Measurements from ENCODE around the gene DIO3.
"Not testable (repeated sequence)": the region's sequence is repeated elsewhere in the genome, so short reads cannot be mapped to it uniquely, and the experiment has no call there.

Gene DIO3

DNA sequence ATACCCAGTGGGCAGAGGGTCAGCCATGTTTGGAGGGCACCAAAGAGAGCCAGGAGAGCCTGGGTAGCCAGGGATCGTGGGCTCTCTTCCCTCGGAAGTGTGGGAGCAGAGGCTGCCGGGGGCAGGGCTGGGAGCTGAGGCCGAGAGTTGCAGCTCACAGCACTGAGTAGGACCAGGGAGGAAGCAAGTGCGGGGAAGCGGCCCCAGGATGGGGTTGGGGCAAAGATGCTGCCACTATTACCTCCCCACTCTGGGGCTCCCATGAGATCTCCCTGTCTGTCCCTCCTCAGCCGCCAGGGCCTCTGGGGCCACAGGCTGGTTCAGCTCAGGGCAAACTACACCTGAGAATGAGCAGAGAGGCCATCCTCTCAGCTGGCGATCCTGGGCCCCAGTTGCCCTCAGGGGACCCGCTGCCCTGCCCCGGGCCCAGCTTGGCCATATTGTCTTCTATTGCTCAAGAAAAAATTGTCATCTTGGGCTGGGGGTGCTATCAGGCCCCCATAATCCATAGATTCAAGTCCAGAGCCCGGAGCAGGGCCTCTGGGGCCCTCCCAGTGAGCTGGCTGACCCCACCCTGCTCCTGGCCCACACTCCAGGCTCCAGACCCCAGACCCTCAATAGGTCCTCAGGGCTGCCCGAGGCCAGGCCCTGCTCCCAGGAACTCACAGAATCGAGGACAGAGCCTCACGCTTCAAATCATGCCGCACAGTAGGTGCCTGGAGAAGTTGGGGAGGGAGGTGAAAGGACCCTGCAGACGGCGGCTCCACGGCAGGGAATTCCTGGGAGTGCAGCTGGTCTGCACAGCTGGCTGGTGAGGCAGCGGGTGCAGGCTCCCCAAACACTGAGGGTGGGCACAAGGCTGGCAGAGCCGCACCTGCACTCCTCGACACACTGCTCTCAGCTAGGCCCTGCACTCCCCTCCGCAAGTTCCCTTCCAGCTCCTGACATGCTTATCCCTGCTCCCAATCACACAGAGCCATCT is 20.5 kb upstream of the DIO3 start:
- TF ChIP-seq PAX5 (IDR thresholded peaks at IDR 0.05; ENCODE audit: insufficient read depth, low read length, severe bottlenecking) (no peak), POLR2A (IDR thresholded peaks at IDR 0.05; ENCODE audit: low read depth, low read length) (no peak), TAF1 (IDR thresholded peaks at IDR 0.05; ENCODE audit: low read depth, low read length) (no peak), POLR2AphosphoS5 (IDR thresholded peaks at IDR 0.05; ENCODE audit: low read depth, low read length) (no peak), SPI1 (IDR thresholded peaks at IDR 0.05; ENCODE audit: low read depth, low read length) (no peak), POU2F2 (IDR thresholded peaks at IDR 0.05; ENCODE audit: low read depth, low read length) (no peak)
- no peak for FAIRE-seq
- DNase-seq (ENCODE audit: insufficient read length, low spot score), result no peak

DNA sequence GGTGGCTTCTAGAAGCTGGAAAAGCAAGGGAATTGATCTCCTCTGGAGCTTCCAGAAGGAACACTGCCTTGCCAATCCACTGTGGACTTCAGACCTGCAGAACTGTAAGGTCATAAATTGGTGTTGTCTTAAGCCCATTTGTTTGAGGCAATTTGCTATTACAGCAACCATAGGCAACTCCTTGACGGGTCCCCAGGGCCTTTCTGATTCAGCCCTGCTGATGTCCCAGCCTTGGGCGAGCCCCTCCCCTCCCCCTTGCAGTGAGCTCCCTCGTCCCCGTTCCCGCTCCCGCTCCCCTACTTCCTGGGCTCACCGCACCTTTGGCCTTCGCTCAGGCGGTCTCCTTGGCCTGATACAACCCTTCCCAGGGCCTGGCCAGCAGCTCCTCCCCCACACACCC is 18.9 kb upstream of the DIO3 start:
- FAIRE-seq (no peak), DNase-seq (ENCODE audit: insufficient read length, low spot score) (no peak)
- TF ChIP-seq TAF1 (IDR thresholded peaks at IDR 0.05; ENCODE audit: low read depth, low read length) (no peak), POLR2A (IDR thresholded peaks at IDR 0.05; ENCODE audit: low read depth, low read length) (no peak), POU2F2 (IDR thresholded peaks at IDR 0.05; ENCODE audit: low read depth, low read length) (no peak), PAX5 (IDR thresholded peaks at IDR 0.05; ENCODE audit: insufficient read depth, low read length, severe bottlenecking) (no peak), POLR2AphosphoS5 (IDR thresholded peaks at IDR 0.05; ENCODE audit: low read depth, low read length) (no peak), SPI1 (IDR thresholded peaks at IDR 0.05; ENCODE audit: low read depth, low read length) (no peak)

DNA sequence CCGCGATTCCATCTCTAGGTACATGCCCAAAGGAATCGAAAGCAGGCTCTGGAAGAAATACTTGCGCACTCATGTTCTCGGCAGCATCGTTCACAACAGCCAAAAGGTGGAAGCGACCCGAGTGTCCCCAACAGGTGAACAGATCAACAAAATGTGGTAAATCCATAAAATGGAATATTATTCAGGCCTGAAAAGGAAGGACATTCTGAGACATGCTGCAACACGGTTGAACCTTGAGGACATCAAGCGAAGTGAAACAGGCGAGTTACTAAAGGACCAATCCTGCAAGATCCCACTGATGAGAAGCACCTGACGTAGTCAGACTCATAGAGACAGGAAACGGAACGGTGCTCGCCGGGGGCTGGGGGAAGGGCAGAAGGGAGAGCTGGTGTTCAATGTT is 17.5 kb upstream of the DIO3 start:
- no peak for FAIRE-seq
- TF ChIP-seq POLR2A (IDR thresholded peaks at IDR 0.05; ENCODE audit: low read depth, low read length) (no peak), POU2F2 (IDR thresholded peaks at IDR 0.05; ENCODE audit: low read depth, low read length) (no peak), PAX5 (IDR thresholded peaks at IDR 0.05; ENCODE audit: insufficient read depth, low read length, severe bottlenecking) (no peak), POLR2AphosphoS5 (IDR thresholded peaks at IDR 0.05; ENCODE audit: low read depth, low read length) (no peak), SPI1 (IDR thresholded peaks at IDR 0.05; ENCODE audit: low read depth, low read length) (no peak), TAF1 (IDR thresholded peaks at IDR 0.05; ENCODE audit: low read depth, low read length) (no peak)
- no peak for DNase-seq (ENCODE audit: insufficient read length, low spot score)

DNA sequence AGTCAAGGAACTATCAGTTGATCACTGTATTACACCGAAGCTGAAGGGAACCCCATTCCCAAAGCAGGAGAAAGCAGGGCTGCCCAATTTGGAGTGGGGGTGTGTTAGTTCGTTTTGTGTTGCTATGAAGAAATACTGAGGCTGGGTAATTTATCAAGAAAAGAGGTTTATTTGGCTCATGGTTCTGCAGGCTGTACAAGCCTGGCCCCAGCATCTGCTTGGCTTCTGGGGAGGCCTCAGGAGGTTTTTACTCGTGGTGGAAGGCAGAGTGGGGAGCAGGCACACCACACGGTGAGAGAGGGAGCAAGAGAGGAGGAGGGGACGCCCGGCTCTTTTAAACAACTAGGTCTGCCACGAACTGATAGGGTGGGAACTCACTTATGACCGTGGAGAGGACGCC is 16.7 kb upstream of the DIO3 start:
- no peak for FAIRE-seq
- TF ChIP-seq PAX5 (IDR thresholded peaks at IDR 0.05; ENCODE audit: insufficient read depth, low read length, severe bottlenecking) (no peak), SPI1 (IDR thresholded peaks at IDR 0.05; ENCODE audit: low read depth, low read length) (no peak), POLR2AphosphoS5 (IDR thresholded peaks at IDR 0.05; ENCODE audit: low read depth, low read length) (no peak), POLR2A (IDR thresholded peaks at IDR 0.05; ENCODE audit: low read depth, low read length) (no peak), POU2F2 (IDR thresholded peaks at IDR 0.05; ENCODE audit: low read depth, low read length) (no peak), TAF1 (IDR thresholded peaks at IDR 0.05; ENCODE audit: low read depth, low read length) (no peak)
- no peak for DNase-seq (ENCODE audit: insufficient read length, low spot score)

DNA sequence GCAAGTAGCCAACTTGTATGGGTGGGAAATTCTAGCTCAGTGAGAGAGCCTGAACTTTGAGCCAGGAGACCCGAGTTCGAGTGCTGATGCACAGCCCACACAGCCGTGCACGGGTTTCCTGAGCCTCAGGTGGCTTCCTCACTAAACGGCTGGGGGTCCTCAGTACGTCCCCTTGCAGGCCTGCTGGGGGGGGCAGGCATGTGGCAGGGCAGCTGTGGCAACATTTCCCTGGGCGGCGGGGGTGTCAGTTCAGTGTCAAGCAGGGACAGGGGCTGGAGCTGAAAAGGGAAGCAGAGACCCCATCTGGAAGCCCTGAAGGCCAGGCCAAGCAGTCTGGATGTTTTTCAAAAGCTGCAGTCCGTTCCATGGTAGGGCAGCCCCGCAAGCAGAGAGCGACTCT is 14.6 kb upstream of the DIO3 start:
- no peak for TF ChIP-seq SPI1 (IDR thresholded peaks at IDR 0.05; ENCODE audit: low read depth, low read length)
- FAIRE-seq (no peak), DNase-seq (ENCODE audit: insufficient read length, low spot score) (no peak)

DNA sequence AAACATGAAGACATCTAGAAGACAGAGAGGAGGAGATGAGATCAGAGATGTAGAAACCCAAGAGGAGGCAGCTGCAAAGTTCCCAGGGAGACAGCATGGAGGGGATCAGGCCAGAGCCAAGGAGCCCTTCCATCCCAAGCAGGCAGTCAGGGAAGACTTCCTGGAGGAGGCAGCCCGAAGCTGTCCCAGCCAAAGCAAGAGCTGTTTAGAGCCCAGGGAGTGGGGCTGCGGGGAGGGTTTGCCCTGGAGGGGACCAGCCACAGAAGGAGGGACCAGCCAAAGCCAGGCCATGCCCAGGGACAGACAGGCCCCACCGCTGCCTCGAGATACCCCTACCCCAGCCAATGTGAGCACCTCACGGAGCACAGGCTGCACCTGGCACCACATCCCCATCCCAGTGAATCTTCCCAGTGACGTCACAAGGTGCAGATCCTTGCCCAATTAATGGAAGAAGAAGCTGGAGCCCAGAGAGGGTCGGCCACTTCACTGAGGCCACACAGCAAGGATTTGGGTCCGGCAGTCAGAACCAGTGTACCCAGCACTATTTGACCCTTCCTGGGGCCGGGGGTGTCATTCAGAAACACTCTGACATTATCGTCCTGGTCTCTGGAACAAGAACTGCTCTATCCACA is 14.1 kb upstream of the DIO3 start:
- FAIRE-seq, result no peak
- TF ChIP-seq PAX5 (IDR thresholded peaks at IDR 0.05; ENCODE audit: insufficient read depth, low read length, severe bottlenecking) (no peak), SPI1 (IDR thresholded peaks at IDR 0.05; ENCODE audit: low read depth, low read length) (no peak), POU2F2 (IDR thresholded peaks at IDR 0.05; ENCODE audit: low read depth, low read length) (no peak), POLR2AphosphoS5 (IDR thresholded peaks at IDR 0.05; ENCODE audit: low read depth, low read length) (no peak), TAF1 (IDR thresholded peaks at IDR 0.05; ENCODE audit: low read depth, low read length) (no peak), POLR2A (IDR thresholded peaks at IDR 0.05; ENCODE audit: low read depth, low read length) (no peak)
- no peak for DNase-seq (ENCODE audit: insufficient read length, low spot score)

DNA sequence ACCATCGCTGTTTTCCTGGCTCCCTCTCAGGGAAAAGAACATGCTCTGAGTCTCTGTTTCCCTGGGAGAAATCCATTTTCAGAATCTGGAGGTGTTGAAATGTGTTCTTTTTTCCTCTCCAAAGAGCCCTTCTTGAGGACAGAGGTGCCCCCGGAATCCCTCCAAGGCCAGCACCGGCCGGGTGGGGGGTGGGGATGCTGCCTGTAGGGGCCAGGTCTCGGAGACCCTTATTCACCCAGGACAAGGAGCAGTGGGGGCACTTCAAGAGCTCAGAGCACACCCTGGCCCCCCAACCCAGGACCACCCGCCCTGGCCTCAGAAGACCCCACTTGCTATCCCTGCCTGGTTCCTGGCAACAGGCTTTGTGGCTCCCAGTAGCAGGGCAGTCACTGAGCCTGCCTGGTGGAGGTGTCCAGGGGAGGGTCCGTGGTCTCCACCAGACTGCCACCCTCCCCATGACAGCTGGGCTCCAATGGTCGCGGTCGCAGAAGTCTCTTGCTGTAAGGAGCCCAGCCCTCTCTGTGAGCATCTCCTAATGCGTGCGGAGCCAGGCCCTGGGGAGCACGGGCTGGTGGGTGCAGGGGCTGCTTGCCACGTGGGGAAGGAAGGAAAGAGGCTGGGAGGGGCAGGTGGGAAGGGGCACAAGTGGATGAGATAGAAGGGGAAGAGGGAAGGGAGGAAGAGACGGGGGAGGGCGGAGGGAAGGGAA is 13.2 kb upstream of the DIO3 start:
- DNase-seq (ENCODE audit: insufficient read length, low spot score) (no peak), FAIRE-seq (no peak)
- TF ChIP-seq POLR2AphosphoS5 (IDR thresholded peaks at IDR 0.05; ENCODE audit: low read depth, low read length) (no peak), PAX5 (IDR thresholded peaks at IDR 0.05; ENCODE audit: insufficient read depth, low read length, severe bottlenecking) (no peak), POLR2A (IDR thresholded peaks at IDR 0.05; ENCODE audit: low read depth, low read length) (no peak), POU2F2 (IDR thresholded peaks at IDR 0.05; ENCODE audit: low read depth, low read length) (no peak), SPI1 (IDR thresholded peaks at IDR 0.05; ENCODE audit: low read depth, low read length) (no peak), TAF1 (IDR thresholded peaks at IDR 0.05; ENCODE audit: low read depth, low read length) (no peak)

DNA sequence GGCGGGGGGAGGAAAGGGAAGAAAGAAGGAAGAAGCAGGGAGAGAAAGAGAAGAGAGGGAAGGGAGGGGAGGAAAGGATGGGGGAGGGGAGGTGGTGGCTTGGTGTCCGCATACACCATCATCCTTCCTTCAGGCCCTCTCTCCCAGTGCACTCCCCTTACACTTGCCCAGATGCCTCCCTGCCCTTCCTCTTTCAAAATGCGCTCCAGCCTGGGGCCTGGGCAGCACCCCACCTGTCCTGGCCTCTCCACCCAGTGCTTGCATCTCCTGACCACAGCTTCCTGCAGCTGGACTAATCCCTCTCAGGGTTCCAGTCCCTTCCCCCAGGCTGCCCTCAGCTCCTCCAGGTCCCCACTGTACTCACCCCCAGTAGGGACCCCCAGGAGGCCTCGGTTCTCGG is 12.6 kb upstream of the DIO3 start:
- TF ChIP-seq TAF1 (IDR thresholded peaks at IDR 0.05; ENCODE audit: low read depth, low read length), result no peak
- TF ChIP-seq PAX5 (IDR thresholded peaks at IDR 0.05; ENCODE audit: insufficient read depth, low read length, severe bottlenecking), result no peak
- no peak for TF ChIP-seq POLR2A (IDR thresholded peaks at IDR 0.05; ENCODE audit: low read depth, low read length)
- TF ChIP-seq POLR2AphosphoS5 (IDR thresholded peaks at IDR 0.05; ENCODE audit: low read depth, low read length), result no peak
- no peak for TF ChIP-seq POU2F2 (IDR thresholded peaks at IDR 0.05; ENCODE audit: low read depth, low read length)
- TF ChIP-seq SPI1 (IDR thresholded peaks at IDR 0.05; ENCODE audit: low read depth, low read length), result no peak
- DNase-seq (ENCODE audit: insufficient read length, low spot score) (no peak), FAIRE-seq (no peak)

DNA sequence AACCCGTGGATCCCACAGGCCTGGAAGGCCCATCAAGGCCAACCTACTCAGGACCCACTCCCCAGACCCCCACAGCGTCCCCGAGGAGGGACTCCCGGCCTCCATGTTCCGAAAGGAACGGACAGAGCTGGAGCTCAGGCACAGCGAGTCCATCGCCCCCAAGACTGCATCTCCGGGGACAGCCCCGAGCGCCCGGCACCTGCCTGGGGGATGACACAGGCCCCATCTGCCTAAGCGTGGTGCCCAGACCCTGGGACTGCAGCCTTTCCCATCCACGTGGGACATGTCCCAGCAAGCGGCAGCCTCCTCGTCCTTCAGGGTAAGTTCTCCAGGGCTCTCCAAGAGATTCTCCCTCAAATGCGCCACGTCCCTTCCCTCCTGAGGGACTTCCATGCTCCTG is 12.1 kb upstream of the DIO3 start:
- no peak for TF ChIP-seq PAX5 (IDR thresholded peaks at IDR 0.05; ENCODE audit: insufficient read depth, low read length, severe bottlenecking)
- no peak for TF ChIP-seq POLR2A (IDR thresholded peaks at IDR 0.05; ENCODE audit: low read depth, low read length)
- TF ChIP-seq SPI1 (IDR thresholded peaks at IDR 0.05; ENCODE audit: low read depth, low read length), result no peak
- TF ChIP-seq POLR2AphosphoS5 (IDR thresholded peaks at IDR 0.05; ENCODE audit: low read depth, low read length), result no peak
- no peak for TF ChIP-seq POU2F2 (IDR thresholded peaks at IDR 0.05; ENCODE audit: low read depth, low read length)
- TF ChIP-seq TAF1 (IDR thresholded peaks at IDR 0.05; ENCODE audit: low read depth, low read length), result no peak
- no peak for FAIRE-seq
- no peak for DNase-seq (ENCODE audit: insufficient read length, low spot score)

DNA sequence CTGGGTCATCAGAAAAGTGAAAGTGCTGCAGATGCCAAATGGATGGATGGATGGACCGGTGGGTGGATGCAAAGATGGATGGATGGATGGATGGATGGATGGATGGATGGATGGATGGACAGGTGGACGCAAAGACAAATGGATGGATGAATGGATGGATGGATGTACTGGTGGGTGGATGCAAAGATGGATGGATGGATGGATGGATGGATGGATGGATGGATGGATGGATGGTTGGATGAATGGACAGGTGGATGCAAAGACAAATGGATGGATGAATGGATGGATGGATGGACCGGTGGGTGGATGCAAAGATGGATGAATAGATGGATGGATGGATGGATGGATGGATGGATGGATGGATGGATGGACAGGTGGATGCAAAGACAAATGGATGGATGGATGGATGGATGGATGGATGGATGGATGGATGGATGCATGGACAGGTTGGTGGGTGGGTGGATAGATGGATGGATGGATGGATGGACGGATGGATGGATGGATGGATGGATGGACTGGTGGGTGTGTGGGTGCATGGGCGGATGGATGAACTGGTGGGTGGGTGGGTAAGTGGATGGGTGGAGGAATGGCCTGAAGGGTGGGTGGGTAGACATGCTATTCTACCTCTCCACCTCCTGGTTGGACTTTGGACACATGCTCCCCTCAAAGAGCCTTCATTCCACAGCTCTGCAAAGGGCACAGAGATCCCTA is 10.9 kb upstream of the DIO3 start:
- FAIRE-seq; DNase-seq (ENCODE audit: insufficient read length, low spot score): not testable (repeated sequence)

All from GM12891 (cell line).